Measurements from ENCODE around the gene TXLNA. TPM values are rescaled to one million over a fixed set of nuclear protein-coding genes. Genes with fewer than 3 reads are reported as not detected.

The TXLNA gene
- total RNA-seq, 1 donor from 2014 or later, result 45.1 TPM

DNA sequence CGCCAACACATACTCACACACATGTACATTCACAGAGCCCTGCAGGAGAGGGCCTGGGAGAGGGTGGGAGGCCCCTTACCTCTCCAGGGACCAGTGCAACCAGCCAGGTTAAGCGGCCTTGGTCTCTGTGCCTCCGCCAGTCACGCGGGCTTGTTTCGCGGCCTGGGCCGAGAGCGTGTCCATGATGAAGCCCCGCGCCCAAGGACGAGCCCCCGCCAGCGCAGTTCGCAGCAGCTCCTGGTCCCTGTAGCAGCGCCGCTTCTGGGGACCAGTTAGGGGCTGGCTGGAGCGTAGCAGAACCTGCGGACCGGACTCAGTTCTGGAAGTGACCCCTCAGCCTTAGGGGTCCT, 60.3 kb downstream of the TXLNA start:
- peak overlapping the region; percentile 76 for H3K27ac ChIP-seq
- peaks cover 2% of the 10 kb centered on the region for H3K36me3 ChIP-seq
- no peaks in the 10 kb centered on the region for H3K27me3 ChIP-seq (ENCODE audit: low read depth)
- peaks cover 35% of the 10 kb centered on the region for H3K4me1 ChIP-seq
- H3K4me3 ChIP-seq, result peak overlapping the region; percentile 63
- no peaks in the 10 kb centered on the region for H3K9me3 ChIP-seq
- intact Hi-C loops (cut with DNase I), result no loop called here
- DNase-seq (no peak), ATAC-seq (no peak)
- TF ChIP-seq, protein P1, sequence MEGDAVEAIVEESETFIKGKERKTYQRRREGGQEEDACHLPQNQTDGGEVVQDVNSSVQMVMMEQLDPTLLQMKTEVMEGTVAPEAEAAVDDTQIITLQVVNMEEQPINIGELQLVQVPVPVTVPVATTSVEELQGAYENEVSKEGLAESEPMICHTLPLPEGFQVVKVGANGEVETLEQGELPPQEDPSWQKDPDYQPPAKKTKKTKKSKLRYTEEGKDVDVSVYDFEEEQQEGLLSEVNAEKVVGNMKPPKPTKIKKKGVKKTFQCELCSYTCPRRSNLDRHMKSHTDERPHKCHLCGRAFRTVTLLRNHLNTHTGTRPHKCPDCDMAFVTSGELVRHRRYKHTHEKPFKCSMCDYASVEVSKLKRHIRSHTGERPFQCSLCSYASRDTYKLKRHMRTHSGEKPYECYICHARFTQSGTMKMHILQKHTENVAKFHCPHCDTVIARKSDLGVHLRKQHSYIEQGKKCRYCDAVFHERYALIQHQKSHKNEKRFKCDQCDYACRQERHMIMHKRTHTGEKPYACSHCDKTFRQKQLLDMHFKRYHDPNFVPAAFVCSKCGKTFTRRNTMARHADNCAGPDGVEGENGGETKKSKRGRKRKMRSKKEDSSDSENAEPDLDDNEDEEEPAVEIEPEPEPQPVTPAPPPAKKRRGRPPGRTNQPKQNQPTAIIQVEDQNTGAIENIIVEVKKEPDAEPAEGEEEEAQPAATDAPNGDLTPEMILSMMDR (IDR thresholded peaks at IDR 0.05), result no peak

DNA sequence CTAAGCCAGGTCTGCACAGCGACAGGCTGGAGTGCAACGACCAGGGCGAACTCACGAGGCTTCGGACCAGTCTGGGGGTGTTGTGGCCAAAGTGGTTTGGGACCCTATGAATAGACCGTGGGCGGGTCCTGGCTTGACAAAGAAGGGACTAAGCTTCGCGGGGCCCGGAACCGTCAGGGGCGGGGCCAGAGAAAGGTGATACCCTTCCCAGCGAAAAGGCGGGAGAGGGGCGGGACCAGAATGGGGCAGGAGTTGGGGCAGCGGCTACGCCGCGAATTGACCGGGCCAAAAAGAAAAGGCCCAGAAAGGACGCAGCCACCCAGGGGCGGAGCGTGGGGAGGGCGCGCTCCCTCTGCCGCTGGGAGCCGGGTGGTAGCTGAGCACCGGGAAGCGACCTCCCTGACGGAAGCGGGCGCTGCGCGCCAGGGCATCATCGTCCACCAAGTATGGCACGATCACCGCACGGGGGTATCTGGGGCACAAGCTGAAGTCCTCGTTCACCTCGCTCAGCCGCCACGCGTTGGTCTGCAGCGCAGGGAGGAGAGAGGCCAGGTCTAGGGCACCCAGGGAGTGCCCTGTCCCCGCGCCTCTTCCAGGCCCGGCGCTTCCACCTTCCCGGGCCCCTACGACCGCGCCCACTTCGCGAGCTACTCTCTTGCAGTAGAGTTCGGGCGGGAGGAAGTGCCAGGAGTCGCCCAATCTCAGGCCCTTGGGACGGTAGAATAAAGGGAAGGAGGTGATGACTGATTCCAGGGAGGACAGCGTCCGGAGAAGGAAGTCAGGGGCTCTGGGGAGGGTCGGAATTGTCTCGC, 60.9 kb downstream of the TXLNA start:
- TF ChIP-seq, protein P1 (IDR thresholded peaks at IDR 0.05), result peak; percentile 38
- no peaks in the 10 kb centered on the region for H3K36me3 ChIP-seq
- peak overlapping the region; percentile 76 for H3K27ac ChIP-seq
- peaks cover 35% of the 10 kb centered on the region for H3K4me1 ChIP-seq
- H3K9me3 ChIP-seq, result no peaks in the 10 kb centered on the region
- ATAC-seq, result peak; percentile 84 to 87
- intact Hi-C loops (cut with DNase I), result no loop called here
- DNase-seq, result peak; percentile 75
- H3K27me3 ChIP-seq (ENCODE audit: low read depth), result no peaks in the 10 kb centered on the region
- peak overlapping the region; percentile 63 for H3K4me3 ChIP-seq

DNA sequence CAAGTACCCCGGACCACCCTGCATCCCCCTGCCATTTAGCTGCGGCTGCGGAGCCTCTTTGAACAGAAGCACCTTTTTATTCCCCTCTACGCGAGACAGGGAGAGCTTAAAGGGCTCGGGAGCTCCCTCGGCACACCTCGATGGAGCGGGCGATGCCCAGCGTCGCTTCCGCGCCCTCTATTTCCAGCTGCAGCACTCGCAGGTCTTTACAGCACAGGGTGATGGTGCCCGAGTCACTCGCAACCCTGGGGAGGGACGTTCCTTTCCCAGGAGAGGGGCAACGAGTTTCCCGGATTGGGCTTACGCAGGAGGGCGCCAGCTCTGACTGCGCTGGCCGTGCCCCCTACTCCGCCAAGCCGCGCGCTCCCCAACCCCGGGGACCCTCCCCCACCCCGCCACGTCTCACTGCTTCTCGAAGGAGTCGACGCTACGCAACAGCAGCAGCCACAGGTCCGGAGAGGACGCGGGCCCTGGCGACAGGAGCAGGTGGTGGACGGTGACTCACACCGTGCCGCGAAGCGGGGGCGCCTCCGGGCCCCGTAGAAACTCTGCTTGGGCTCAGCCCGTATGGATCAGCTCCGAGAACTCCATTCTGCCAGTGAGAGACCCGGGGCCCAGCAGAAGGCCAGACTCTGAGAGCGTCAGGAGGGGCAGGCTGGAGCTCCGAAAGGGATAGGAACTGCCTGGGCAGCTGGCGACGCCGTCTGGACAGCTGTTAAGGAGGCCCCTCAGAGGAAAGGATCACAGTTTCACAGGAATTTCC, 61.7 kb downstream of the TXLNA start:
- intact Hi-C loops (cut with DNase I), result no loop called here
- H3K27me3 ChIP-seq (ENCODE audit: low read depth), result no peaks in the 10 kb centered on the region
- H3K4me3 ChIP-seq, result peak overlapping the region; percentile 63
- TF ChIP-seq, protein P1 (IDR thresholded peaks at IDR 0.05), result no peak
- no peaks in the 10 kb centered on the region for H3K9me3 ChIP-seq
- peak; percentile 64 for DNase-seq
- peak; percentile 67 to 82 for ATAC-seq
- H3K36me3 ChIP-seq, result no peaks in the 10 kb centered on the region
- peak overlapping the region; percentile 76 for H3K27ac ChIP-seq
- H3K4me1 ChIP-seq, result peaks cover 39% of the 10 kb centered on the region

DNA sequence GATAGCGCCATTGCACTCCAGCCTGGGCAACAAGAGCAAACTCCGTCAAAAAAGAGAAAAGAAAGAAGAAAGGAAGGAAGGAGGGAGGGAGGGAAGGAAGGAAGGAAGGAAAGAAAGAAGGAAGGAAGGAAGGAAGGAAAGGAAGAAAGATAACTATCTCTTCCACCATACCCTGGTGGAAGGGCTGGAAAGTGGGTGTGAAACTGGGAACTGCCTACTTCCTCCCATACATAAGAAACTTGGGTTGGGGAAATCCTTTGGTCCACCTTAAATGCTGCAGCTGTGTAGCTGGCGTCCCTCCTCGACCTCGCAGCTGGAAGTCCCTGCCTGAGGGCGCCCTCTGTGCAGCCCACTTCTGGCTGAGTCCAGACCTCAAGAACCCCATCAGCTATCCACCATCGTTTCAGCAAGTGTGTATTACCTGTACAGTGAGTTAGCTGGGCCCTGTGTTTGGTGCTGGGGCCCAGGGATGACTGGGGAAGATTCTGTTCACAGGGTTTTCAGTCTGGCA, 62.9 kb downstream of the TXLNA start:
- peak overlapping the region; percentile 24 for H3K27ac ChIP-seq
- DNase-seq, result no peak
- no peaks in the 10 kb centered on the region for H3K9me3 ChIP-seq
- intact Hi-C loops (cut with DNase I), result no loop called here
- H3K4me3 ChIP-seq, result peak overlapping the region; percentile 30
- TF ChIP-seq, protein P1 (IDR thresholded peaks at IDR 0.05), result no peak
- ATAC-seq, result no peak
- H3K36me3 ChIP-seq, result no peaks in the 10 kb centered on the region
- H3K27me3 ChIP-seq (ENCODE audit: low read depth), result no peaks in the 10 kb centered on the region
- H3K4me1 ChIP-seq, result peaks cover 49% of the 10 kb centered on the region

DNA sequence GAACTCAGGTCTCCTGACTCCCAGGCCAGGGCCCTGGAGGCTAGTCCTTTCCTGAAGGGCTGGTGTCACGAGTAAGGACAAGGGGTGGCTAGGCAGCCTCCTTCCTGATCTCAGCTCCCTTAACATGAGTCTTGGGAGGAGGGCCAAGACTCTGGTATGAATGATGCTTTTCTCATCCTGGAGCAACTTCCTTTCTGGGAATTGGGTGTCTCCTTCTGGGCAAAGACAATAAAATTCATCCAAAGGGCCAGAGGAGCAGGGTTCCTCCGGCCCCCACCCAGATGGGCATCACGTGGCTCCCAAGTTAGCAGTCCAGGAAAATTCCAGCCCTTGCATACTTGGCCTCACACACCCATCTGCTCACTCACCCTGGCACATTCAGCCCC, 67.4 kb downstream of the TXLNA start, which contains the start of gene FAM167B:
Gene FAM167B, plus strand, starts transcription at position 335 of the 386 bp plus-strand sequence. CDS start 200 bp downstream, outside the sequence.
- no peaks in the 10 kb centered on the region for H3K9me3 ChIP-seq
- H3K4me3 ChIP-seq, result peak within 1 kb of the TSS; percentile 43
- H3K27me3 ChIP-seq (ENCODE audit: low read depth), result peaks cover 4% of the 10 kb centered on the region
- no peaks in the 10 kb centered on the region for H3K36me3 ChIP-seq
- H3K4me1 ChIP-seq, result peaks cover 62% of the 10 kb centered on the region
- H3K27ac ChIP-seq, result peak within 1 kb of the TSS; percentile 81
- TF ChIP-seq, protein P1 (IDR thresholded peaks at IDR 0.05), result no peak
- intact Hi-C loops (cut with DNase I), result no loop called here
- DNase-seq, result no peak
- peak; percentile 27 to 34 for ATAC-seq

Measured in lower lobe of right lung (tissue), 2 donors.